ENCODE results near the gene NECTIN1. TPM values are rescaled to one million over a fixed set of nuclear protein-coding genes. Genes with fewer than 3 reads are reported as not detected.
"Not testable (repeated sequence)": the region's sequence is repeated elsewhere in the genome, so short reads cannot be mapped to it uniquely, and the experiment has no call there.

NECTIN1 gene
- total RNA-seq, 2 experiments from 2014 or later = 3.2 to 4.3 TPM

DNA sequence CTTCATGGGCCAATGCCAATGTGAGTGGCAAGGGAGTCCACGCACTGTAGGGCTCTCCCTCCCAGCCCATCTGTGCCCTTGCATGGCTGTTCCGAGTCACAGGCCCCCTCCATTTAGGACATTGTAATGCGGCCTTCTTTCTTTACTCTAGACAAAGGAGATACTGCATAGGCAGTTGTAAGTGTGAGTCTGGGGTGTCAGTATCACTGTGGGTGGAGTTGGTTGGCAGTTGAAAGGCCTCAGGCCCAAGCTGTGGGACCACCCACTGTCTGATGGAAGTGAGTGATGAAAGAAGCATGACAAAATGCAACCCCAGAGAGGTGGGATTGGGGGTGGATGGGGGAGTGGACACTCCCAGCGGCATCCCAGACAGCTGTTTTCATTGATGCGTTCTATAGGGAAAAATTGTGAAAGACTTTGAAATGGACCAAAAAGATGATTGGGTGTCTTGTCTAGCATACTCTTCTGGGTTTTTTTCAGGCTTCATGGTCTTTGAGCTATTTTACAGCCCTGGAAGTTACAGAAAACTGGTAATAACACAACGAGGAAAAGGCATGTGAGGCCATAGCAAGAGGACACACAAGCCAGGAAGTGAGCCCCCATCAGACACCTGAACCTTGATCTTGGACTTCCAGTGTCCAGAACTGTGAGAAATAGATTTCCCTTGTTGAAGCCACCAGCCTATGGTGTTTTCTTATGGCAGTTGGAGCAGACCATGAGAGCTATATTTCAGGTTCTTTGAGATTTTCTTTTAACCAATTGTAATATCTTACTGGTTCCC, 114.6 kb downstream of the NECTIN1 start:
- CTCF ChIA-PET = interaction anchor here (1.3 kb wide), 1 partner anchor 27 kb away, joined by 3 read pairs; no protein-coding TSS in a partner anchor
- POLR2A ChIA-PET = no interaction called here

DNA sequence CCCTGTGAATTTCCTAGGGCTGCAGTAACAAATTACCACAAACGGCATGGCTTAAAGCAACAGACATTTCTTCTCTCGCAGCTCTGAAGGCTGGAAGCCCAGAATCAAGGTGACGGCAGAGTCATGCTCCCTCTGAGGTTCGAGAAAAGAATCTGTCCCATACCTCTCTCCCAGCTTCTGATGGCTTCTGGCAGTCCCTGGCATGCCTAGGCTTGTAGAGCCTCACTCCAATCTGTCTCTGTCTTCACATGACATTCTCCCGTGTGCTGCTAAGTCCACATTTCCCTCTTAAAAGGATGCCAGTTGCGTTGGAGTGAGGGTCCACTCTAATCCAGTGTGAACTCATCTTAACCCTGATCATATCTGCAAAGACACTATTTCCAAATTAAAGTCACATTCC, 116.2 kb downstream of the NECTIN1 start:
- ChIA-PET POLR2A (no interaction called here), CTCF (no interaction called here)

DNA sequence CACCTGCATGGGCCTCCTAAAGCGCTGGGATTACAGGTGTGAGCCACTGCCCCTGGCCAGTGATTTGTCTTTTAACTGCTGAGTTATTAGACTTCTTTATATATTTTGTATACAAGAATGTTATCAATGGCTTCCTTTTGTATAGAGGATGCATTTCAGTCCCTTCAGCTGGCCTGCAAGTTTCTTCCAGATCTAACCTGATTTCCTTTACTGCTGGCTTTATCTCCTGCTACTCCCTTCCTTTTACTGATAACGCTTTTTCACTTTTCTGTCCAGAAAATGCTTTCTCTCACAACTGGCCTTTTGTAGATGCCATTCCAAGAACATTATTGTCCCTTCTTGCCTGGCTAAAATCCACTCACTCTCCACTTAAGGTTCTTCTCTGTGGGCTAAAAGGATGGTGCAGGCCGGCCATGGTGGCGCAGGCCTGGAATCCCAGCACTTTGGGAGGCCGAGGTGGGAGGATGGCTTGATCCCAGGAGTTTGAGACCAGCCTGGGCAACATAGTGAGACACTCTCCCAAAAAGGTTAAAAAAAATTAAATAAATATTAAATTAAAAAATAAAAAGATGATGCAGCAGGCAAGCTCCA, 118.1 kb downstream of the NECTIN1 start:
- POLR2A ChIA-PET = no interaction called here
- CTCF ChIA-PET = no interaction called here

DNA sequence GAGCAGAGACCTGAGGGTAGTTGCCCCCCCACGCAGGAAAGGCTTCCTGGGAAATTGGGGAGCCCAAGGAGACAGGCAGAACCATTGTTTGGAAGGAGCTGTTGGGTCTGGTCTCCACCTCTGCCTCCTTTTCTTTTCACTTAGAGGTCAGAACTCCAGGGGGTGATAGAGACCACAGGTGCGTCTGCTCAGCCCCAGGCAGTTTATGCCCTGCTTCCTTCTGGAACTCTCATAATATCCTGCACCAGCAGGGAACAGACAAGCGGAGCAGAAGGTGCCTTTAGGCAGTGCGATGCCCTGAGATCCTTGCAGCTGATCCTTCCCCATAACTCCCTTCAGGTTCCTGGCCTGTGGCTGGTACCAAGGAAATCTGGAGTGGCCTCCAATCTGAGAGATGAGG, 120.2 kb downstream of the NECTIN1 start:
- POLR2A ChIA-PET = no interaction called here

DNA sequence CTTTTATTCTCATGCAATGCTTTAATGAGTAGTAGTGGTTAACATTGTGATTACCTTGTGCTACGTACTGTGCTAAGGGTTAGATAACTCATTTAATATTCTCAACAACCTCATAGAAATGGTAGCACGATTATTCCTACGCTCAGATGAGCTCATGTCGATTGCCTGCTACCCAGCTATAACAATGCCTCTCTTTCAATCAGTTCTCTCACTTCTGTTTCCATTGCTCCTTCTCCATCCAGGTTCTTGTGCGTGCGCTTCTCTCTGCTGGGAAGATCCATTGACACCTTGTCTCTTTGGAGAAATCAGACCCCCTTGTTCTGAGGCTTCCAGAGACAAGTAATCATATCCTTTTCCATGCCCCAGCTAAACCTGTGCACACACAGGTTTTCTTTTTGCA, 120.8 kb downstream of the NECTIN1 start:
- ChIA-PET POLR2A (no interaction called here), CTCF (no interaction called here)

More for the DNA sequence above, 120.2 kb downstream of the NECTIN1 start:
- CTCF ChIA-PET = no interaction called here

DNA sequence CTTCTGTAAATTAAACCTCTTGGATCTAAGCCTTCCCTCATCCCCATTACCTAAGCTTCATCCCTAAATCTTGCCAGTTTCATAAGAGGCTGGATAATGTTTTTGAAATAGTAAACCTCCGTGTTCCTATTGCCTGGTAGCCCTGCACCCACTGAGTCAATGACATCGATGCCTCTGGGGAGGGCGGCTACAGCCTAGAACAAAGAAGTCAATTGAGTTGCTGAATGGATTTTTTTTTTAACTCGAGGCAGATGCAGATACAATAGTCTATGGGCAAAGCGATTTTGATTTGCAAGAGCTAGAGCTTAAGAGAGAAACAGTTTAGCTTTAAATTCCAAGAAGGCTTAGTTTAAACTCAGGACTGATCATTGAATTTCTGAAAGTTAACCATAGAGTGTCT, 121.3 kb downstream of the NECTIN1 start:
- POLR2A ChIA-PET = no interaction called here
- CTCF ChIA-PET = no interaction called here

DNA sequence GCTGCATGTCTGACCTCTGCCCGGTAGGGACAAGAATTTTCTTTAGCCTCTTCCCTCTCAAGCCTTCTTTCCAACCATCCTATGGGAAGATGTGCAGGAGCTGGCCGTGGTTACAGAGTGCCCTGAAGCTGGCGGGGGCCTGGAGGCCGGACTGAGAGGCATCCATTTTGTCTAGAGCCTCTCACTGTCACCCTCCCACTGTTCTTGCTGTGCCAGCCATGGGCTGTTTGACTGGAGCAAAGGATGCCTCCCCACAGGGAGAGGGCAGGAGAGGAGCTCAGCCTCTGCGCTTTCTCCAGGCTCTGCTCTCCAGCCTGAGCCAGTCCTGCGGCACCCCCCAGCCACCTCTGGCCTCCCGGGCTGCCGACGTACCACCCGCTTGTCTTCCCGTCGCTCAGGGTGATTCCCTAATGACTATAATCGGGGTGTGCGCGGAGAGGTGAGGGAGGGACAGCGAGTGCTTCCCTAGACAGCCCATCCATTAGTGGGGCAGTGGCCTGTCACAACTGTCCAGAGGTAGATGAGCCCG, 123.8 kb downstream of the NECTIN1 start:
- ChIA-PET POLR2A (no interaction called here), CTCF (interaction anchor here (1.0 kb wide), 1 partner anchor 214 kb away, joined by 3 read pairs; no protein-coding TSS in a partner anchor)

DNA sequence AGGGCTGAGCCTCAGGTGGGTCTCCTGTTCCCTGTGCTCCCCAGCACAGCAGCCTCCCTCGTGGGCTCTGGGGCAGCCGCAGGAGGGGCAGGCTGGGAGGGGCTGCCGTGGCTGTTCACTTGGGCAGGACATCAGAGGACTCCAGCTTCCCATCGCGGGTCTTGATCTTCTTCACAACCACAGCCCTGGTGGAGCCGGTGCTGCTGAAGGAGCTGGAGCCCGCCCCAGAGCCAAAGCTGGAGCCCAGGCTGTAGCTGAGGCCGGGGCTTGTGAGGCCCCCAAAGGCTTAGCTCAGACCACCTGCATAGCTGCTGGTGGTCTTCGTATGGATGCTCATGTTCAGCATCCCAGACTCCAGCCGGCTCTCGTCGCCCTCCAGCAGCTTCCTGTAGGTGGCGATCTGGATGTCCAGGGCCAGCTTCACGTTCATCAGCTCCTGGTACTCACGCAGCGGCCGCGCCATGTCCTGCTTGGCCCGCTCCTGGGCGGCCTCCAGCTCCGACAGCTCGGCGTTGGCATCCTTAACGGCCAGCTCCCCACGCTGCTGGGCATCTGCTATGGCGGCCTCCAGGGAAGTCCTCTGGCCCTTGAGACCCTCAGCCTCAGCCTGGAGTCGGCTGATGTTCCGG, 126.1 kb downstream of the NECTIN1 start:
- CTCF ChIA-PET = interaction anchor here (1.1 kb wide), 1 partner anchor 11 kb away, joined by 3 read pairs; no protein-coding TSS in a partner anchor
- POLR2A ChIA-PET = no interaction called here

DNA sequence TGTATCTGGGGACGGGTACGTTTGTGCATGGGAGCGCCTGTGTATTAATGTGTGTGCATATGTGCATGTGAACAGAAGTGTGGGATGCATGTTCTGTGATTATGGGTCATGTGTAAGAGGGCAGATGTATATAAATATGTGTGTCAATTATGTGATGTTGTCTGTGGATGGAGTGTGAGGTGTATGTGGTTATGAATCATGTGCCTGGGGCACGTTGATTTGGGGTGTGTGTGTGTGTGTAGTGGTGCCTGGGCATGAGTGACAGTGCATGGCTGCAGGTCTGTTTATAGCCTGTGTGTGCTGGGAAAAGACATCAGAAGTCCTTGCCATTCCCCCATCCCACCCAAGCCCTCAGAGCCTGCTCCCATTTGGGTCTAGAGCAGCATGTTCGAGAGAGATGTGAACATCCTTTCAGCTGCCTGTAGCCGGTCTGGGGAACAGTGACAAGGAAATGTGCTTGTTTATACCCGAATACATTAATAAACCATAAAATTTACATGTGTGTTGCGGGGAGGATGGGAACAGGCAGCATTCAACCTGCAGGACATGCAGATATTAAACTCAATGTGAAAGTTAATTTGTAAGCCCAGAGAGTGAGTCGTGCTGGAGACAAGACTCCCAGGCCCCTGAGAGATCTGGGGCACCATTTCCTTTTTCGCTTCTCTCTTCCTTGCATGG, 129.0 kb downstream of the NECTIN1 start:
- POLR2A ChIA-PET = no interaction called here
- CTCF ChIA-PET = no interaction called here

DNA sequence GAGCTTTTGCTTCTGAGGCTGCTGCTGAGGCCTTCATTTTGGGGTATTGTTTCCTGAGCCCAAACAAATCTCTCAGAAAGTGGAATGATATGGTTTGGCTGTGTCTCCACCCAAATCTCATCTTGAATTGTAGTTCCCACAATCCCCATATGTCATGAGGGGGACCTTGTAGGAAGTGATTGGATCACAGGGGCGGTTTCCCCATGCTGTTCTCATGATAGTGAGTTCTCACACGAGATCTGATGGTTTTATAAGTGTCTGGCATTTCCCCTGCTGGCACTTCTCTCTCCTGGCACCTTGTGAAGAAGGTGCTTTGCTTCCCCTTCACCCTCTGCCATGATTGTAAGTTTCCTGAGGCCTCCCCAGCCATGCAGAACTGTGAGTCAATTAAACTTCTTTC, 133.1 kb downstream of the NECTIN1 start:
- CTCF ChIA-PET = not testable (repeated sequence)

DNA sequence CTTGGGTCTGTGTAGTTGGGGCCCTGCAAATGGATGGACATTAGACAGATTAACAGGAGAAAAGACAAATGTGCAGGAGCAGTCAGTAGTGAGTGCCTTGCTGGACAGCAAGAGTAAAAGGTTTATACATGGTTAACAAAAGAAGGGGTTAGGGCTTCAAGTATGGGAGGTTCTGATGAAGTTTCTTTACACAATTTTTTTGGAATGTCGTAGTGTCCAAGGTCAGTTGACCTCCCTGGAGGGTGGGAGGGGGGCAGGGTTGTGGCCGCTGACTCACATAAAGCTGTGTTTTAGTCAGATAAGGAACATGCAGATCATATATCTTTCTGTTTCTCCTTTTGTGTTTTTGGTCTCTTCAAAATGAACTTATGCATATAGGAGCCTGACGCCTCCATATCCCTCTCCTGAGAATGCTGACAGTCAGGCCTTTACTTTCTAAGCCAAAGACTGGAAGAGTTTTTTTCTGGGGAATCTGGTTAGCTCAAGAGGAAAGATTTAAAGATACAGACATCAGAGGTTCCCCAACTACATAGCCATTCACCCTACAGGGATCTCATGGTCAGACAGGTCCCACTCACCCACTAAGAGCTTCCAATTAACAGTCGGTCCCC, 134.3 kb downstream of the NECTIN1 start:
- CTCF ChIA-PET = no interaction called here
- POLR2A ChIA-PET = no interaction called here

More for the DNA sequence above, 133.1 kb downstream of the NECTIN1 start:
- POLR2A ChIA-PET = not testable (repeated sequence)

DNA sequence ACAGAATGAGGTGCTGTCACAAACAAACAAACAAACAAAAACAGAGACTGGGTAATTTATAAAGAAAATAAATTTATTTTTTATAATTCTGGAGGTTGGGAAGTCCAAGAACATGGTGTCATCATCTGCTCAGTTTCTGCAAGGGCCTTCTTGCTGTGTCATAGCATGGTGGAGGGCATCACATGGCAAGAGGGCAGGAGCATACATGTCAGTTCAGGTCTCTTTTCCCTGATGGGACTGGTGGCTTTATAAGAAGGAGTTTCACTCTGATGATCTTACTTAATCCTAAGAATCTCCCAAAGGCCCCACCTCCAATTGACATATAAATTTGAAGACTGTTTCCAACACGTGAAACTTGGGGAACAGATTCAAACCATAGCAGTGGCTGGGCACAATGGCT, 135.7 kb downstream of the NECTIN1 start:
- CTCF ChIA-PET = no interaction called here
- POLR2A ChIA-PET = no interaction called here

DNA sequence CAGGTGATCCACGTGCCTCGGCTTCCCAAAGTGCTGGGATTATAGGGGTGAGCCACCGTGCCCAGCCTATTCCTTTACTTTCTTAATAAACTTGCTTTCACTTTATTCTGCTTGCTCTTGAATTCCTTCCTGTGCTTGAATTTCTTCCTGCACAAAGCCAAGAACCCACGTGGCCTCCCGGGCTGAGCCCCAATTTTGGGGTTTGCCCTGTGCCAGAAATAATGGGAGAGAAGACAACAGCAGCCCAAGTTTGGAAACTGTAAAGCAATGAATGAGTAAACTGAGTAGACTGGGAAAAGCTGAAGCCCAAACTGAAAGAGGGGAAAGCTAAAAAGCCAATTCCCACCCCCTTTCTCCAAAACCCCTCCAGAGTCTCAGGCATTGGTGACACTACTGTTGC, 136.4 kb downstream of the NECTIN1 start:
- ChIA-PET POLR2A (no interaction called here), CTCF (no interaction called here)

DNA sequence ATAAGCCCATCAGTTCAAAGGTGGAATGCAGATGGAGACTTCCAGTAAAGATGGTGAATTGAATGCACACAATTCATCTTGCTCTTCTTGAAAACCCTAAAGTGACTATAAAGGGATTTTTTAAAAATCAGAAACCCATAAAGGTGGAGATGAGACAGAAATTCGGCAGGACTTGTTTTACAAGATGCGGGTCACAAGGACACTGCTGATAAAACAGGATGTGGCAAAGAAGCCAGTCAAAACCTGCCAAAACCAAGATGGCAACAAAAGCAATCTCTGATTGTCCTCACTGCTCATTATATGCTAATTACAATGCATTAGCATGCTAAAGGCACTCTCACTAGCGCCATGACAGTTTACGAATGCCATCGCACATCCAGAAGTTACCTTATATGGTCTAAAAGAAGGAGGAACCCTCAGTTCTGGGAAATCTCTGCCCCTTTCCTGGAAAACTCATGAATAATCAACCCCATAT, 137.1 kb downstream of the NECTIN1 start:
- POLR2A ChIA-PET = no interaction called here
- CTCF ChIA-PET = no interaction called here

DNA sequence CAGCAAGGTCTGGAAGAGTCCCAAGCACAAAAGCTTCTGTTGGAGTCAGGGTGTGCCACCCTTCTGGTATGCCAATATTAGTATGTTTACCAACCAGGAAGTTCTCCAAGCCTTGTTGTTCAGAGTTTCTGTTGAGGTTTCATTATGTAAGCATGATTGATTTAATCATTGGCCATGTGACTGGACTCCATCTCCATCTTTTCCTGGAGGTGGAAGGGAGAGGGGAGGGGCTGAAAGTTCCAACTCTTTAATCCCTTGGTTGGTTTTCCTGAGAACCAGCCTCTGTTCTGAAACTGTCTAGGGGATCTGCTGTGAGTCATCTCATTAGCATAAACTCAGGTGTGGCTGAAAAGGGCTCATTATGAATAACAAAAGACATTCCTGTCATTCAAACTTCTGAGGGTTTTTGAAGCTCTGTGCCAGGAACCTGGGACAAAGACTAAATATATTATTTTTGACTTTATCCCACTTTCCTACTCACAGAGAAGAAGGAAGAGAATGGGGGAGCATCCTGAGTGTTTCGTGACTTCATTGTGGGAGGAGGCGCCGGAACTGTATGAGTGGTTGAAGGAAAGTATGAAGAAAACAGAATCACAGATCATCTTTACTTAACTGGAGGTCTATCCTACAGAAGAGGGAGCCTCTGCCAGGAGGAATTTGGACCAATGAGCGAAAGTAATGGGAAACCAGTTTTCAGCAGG, 138.2 kb downstream of the NECTIN1 start:
- POLR2A ChIA-PET = no interaction called here

DNA sequence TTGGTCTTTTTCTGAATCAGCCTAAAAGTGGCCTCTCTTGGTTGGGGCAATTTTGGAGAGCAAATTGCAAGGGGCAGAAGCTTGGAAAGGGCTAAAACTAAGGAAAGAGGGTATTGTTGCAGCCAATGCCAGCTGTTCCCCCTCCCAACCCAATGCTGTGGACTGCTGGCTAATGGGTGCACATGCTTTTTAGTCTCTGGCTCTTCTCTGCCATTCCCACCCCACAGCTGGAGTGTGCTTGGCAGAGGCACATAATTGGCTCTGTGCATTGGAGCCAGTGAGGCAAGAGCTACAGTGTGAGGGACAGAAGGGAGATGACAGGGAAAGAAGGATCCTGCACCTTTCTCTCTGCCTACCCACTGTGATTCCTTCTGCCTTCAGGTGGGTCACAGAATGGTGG, 140.0 kb downstream of the NECTIN1 start:
- CTCF ChIA-PET = no interaction called here
- POLR2A ChIA-PET = no interaction called here

More for the DNA sequence above, 138.2 kb downstream of the NECTIN1 start:
- CTCF ChIA-PET = no interaction called here
